HEK293T (cell line): ENCODE measurements around the gene TTC7B.

ENCODE experiments used
- CTCF ChIA-PET: fragments of 350-600 bp; formaldehyde crosslinking; extraction: SDS; loops from one replicate; lab custom pipeline; 2021; ENCODE audit warnings: antibody characterized with exemption, inconsistent platforms; lab: Yijun Ruan, JAX
- POLR2A ChIA-PET: fragments of 350-600 bp; formaldehyde crosslinking; extraction: SDS; loops from one replicate; lab custom pipeline; 2020; ENCODE audit warnings: antibody characterized with exemption, inconsistent platforms; lab: Yijun Ruan, JAX
- DNase-seq: peaks from one replicate; pipeline ENCODE4 v3.0.0; 2012; ENCODE audit warnings: mixed read lengths; ENCODE audit errors: extremely low spot score
- ARNT ChIP-seq: fragments of 450-650 bp; IDR thresholded peaks from 2 replicates; pipeline ENCODE4 v1.6.1; 2017; ENCODE audit warnings: mild to moderate bottlenecking
- BHLHE40 ChIP-seq: fragments of 450-650 bp; IDR thresholded peaks from 2 replicates; pipeline ENCODE4 v1.6.1; 2016; ENCODE audit warnings: mild to moderate bottlenecking, moderate library complexity, borderline replicate concordance
- CTBP1 ChIP-seq: fragments of 450-650 bp; IDR thresholded peaks from 2 replicates; pipeline ENCODE4 v1.6.1; 2016; ENCODE audit warnings: borderline replicate concordance
- ELF4 ChIP-seq: fragments of 450-650 bp; IDR thresholded peaks from 2 replicates; pipeline ENCODE4 v1.6.1; 2017; ENCODE audit warnings: antibody characterized with exemption
- FOXA1 ChIP-seq: fragments of 450-650 bp; IDR thresholded peaks from 2 replicates; pipeline ENCODE4 v1.6.1; 2016; ENCODE audit warnings: mild to moderate bottlenecking
- FOXK2 ChIP-seq: fragments of 450-650 bp; IDR thresholded peaks from 2 replicates; pipeline ENCODE4 v1.6.1; 2016; ENCODE audit warnings: mild to moderate bottlenecking
- FOXM1 ChIP-seq: fragments of 450-650 bp; IDR thresholded peaks from 2 replicates; pipeline ENCODE4 v1.6.1; 2017; ENCODE audit warnings: mild to moderate bottlenecking, borderline replicate concordance
- HDGF ChIP-seq: fragments of 450-650 bp; IDR thresholded peaks from 2 replicates; pipeline ENCODE4 v1.6.1; 2017; ENCODE audit warnings: antibody characterized with exemption, borderline replicate concordance
- L3MBTL2 ChIP-seq: fragments of 450-650 bp; conservative IDR thresholded peaks from 2 replicates; pipeline ENCODE4 v1.6.1; 2016; ENCODE audit warnings: mild to moderate bottlenecking
- LEF1 ChIP-seq: fragments of 450-650 bp; IDR thresholded peaks from 2 replicates; pipeline ENCODE4 v1.6.1; 2017; ENCODE audit warnings: mild to moderate bottlenecking, borderline replicate concordance
- NFRKB ChIP-seq: fragments of 450-650 bp; IDR thresholded peaks from 2 replicates; pipeline ENCODE4 v1.6.1; 2016; ENCODE audit warnings: mild to moderate bottlenecking, moderate library complexity
- PKNOX1 ChIP-seq: fragments of 450-650 bp; IDR thresholded peaks from 2 replicates; pipeline ENCODE4 v1.6.1; 2016
- SP1 ChIP-seq: fragments of 450-650 bp; IDR thresholded peaks from 2 replicates; pipeline ENCODE4 v1.6.1; 2017
- SUZ12 ChIP-seq: fragments of 450-650 bp; IDR thresholded peaks from 2 replicates; pipeline ENCODE4 v1.6.1; 2016; ENCODE audit warnings: mild to moderate bottlenecking
- TARDBP ChIP-seq: fragments of 450-650 bp; IDR thresholded peaks from 2 replicates; pipeline ENCODE4 v1.6.1; 2016
- ZNF384 ChIP-seq: fragments of 450-650 bp; IDR thresholded peaks from 2 replicates; pipeline ENCODE4 v1.6.1; 2016

Gene TTC7B

DNA sequence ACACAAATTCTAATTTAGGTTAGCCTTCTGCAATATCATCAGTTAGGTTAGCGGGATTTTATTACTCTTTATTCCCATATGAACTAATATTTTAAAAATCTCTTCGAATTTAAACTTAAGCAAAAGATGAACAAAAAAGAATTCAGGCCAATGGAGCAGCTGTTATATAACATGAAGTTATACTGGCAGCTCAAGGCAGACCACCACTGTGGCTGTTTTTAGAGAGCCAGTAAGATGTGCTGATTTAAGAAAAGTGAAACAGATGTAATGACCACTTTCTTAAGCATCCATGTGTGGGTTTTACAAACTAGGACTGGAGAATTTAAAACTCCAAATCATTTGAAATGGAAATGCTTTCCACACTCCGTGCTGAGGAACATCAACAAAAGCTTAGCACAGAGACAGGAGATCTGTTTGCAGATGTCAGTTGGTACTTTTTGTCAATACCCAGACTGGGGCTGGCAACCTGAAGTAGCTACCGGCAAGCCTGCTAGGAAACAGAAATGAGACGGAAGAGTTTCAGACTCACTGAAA lies 164.9 kb downstream of the TTC7B start:
- CTCF ChIA-PET = interaction anchor here (1.4 kb wide), 1 partner anchor 46 kb away, joined by 3 read pairs; no protein-coding TSS in a partner anchor
- POLR2A ChIA-PET = no interaction called here
- TF ChIP-seq PKNOX1 (no peak), CTBP1 (no peak), ELF4 (no peak), FOXK2 (no peak), TARDBP (no peak), SUZ12 (no peak), LEF1 (no peak), SP1 (no peak), HDGF (no peak), L3MBTL2 (no peak)
- no peak for DNase-seq

- no peak for DNase-seq
- POLR2A ChIA-PET = no interaction called here
Observed at GRCh38 chr14:90649557-90650135, 166.6 kb downstream of the TTC7B start.

GRCh38 chr14:90649083-90649482 lies 167.1 kb downstream of the TTC7B start:
- CTCF ChIA-PET = interaction anchor here (0.6 kb wide), 1 partner anchor 54 kb away, joined by 3 read pairs; no protein-coding TSS in a partner anchor

More at GRCh38 chr14:90649557-90650135, 166.6 kb downstream of the TTC7B start:
- CTCF ChIA-PET = interaction anchor here (0.6 to 1.4 kb wide), 2 partner anchors 48 to 54 kb away, joined by 3 read pairs; no protein-coding TSS in a partner anchor
- TF ChIP-seq SUZ12 = no peak
- no peak for TF ChIP-seq SP1
- TF ChIP-seq ELF4 = no peak
- no peak for TF ChIP-seq FOXM1
- TF ChIP-seq L3MBTL2 = no peak
- TF ChIP-seq BHLHE40 = no peak
- TF ChIP-seq CTBP1 = no peak
- no peak for TF ChIP-seq FOXA1
- TF ChIP-seq PKNOX1 = no peak
- TF ChIP-seq NFRKB = no peak
- no peak for TF ChIP-seq ARNT
- TF ChIP-seq FOXK2 = no peak
- no peak for TF ChIP-seq ZNF384
- TF ChIP-seq TARDBP = no peak
- TF ChIP-seq LEF1 = no peak

DNA sequence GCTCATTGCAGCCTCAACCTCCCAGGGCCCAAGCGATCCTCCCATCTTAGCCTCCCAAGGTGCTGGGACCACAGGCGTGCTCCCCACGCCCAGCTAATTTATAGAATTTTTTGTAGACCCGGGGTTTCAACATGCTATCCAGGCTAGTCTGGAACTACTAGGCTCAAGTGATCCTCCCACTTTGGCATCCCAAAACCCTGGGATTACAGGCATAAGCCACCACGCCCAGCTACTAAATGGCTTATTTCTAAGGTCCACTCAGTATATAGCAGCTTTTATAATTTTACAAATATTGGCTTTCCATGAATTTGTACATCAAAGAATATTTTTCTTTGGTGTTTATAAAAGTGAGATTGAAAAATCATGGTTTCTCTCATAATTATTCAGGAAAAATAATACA lies 167.8 kb downstream of the TTC7B start:
- CTCF ChIA-PET = no interaction called here

More at GRCh38 chr14:90649083-90649482, 167.1 kb downstream of the TTC7B start:
- TF ChIP-seq FOXA1 (no peak), PKNOX1 (no peak), L3MBTL2 (no peak), CTBP1 (no peak), ELF4 (no peak), LEF1 (no peak), TARDBP (no peak), FOXM1 (no peak), SUZ12 (no peak), ARNT (no peak), SP1 (no peak), FOXK2 (no peak), NFRKB (no peak)
- POLR2A ChIA-PET = no interaction called here
- no peak for DNase-seq

More for the DNA sequence above, 167.8 kb downstream of the TTC7B start:
- POLR2A ChIA-PET = no interaction called here
- no peak for DNase-seq
- no peak for TF ChIP-seq ZNF384
- no peak for TF ChIP-seq NFRKB
- TF ChIP-seq SP1 = no peak
- no peak for TF ChIP-seq FOXA1
- no peak for TF ChIP-seq LEF1
- no peak for TF ChIP-seq PKNOX1
- TF ChIP-seq TARDBP = no peak
- no peak for TF ChIP-seq ARNT
- TF ChIP-seq BHLHE40 = no peak
- no peak for TF ChIP-seq HDGF
- TF ChIP-seq L3MBTL2 = no peak
- TF ChIP-seq CTBP1 = no peak
- TF ChIP-seq FOXM1 = no peak
- TF ChIP-seq ELF4 = no peak
- no peak for TF ChIP-seq FOXK2
